HepG2 (cell line): ENCODE results near the gene ZNF274. TPM values are rescaled to one million over a fixed set of nuclear protein-coding genes. Genes with fewer than 3 reads are reported as not detected.

Experiments
- CREB3 ChIP-seq: sonication (generic); formaldehyde crosslinking; IDR thresholded peaks from 2 replicates; pipeline ENCODE4 v1.5.0; 2020; ENCODE audit warnings: missing genetic modification reagents
- FIP1L1 ChIP-seq: fragments of 200-400 bp; formaldehyde crosslinking; IDR thresholded peaks from 2 replicates; pipeline ENCODE4 v1.6.1; 2018; ENCODE audit warnings: low read depth, mild to moderate bottlenecking, low read length, moderate library complexity, borderline replicate concordance; ENCODE audit not compliant: insufficient read depth
- HMG20B ChIP-seq: conservative IDR thresholded peaks from 2 replicates; pipeline ENCODE4 v1.6.1; 2016; ENCODE audit warnings: missing genetic modification reagents, missing compliant biosample characterization
- JARID2 ChIP-seq: sonication (generic); formaldehyde crosslinking; IDR thresholded peaks from 2 replicates; pipeline ENCODE4 v1.8.1; 2023; ENCODE audit warnings: missing genetic modification reagents, inconsistent platforms; ENCODE audit not compliant: insufficient replicate concordance
- KDM3A ChIP-seq: IDR thresholded peaks from 2 replicates; pipeline ENCODE4 v1.6.1; 2018; ENCODE audit warnings: low read depth, missing compliant biosample characterization
- MTA3 ChIP-seq: sonication (generic); formaldehyde crosslinking; IDR thresholded peaks from 2 replicates; pipeline ENCODE4 v1.4.0; 2020; ENCODE audit warnings: missing genetic modification reagents
- NFIC ChIP-seq: IDR thresholded peaks from 2 replicates; pipeline ENCODE4 v1.6.1; 2012; ENCODE audit warnings: mild to moderate bottlenecking, low read length, inconsistent platforms
- RELA ChIP-seq: sonication (generic); formaldehyde crosslinking; IDR thresholded peaks from 2 replicates; pipeline ENCODE4 v1.4.0; 2020; ENCODE audit warnings: missing genetic modification reagents
- RNF2 ChIP-seq: fragments of 450-650 bp; conservative IDR thresholded peaks from 2 replicates; pipeline ENCODE4 v1.6.1; 2016; ENCODE audit warnings: low read depth
- SALL1 ChIP-seq: sonication (generic); formaldehyde crosslinking; IDR thresholded peaks from 2 replicates; pipeline ENCODE4 v1.8.0; 2022; ENCODE audit warnings: mild to moderate bottlenecking, missing genetic modification reagents
- SIN3A ChIP-seq: IDR thresholded peaks from 2 replicates; pipeline ENCODE4 v1.6.1; 2011; ENCODE audit warnings: low read depth, mild to moderate bottlenecking, control low read depth, low read length, borderline replicate concordance
- ZNF281 ChIP-seq: sonication (generic); formaldehyde crosslinking; IDR thresholded peaks from 2 replicates; pipeline ENCODE4 v1.4.0; 2020; ENCODE audit warnings: missing genetic modification reagents, borderline replicate concordance
- ZNF570 ChIP-seq: sonication (generic); formaldehyde crosslinking; IDR thresholded peaks from 2 replicates; pipeline ENCODE4 v1.4.0; 2020; ENCODE audit warnings: mild to moderate bottlenecking, missing genetic modification reagents, borderline replicate concordance
- ZNF773 ChIP-seq: sonication (generic); formaldehyde crosslinking; IDR thresholded peaks from 2 replicates; pipeline ENCODE4 v1.4.0; 2020; ENCODE audit warnings: missing genetic modification reagents, borderline replicate concordance
- polyA plus RNA-seq, 8 experiments: library from polyadenylated mRNA; depleted of rRNA in 3 of 8; stranded (reverse) in 7 of 8; unstranded in 1 of 8; fragments of >200 nt; fragmentation: Illumina TruSeq in 4 of 8; extraction: Trizol in 4 of 8; gene quantifications; 2 replicates each; pipeline versions ENCODE4 v1.2.1 to v1.2.3, GENCODE V29; 2011 to 2016; ENCODE audit warnings: low read depth in 4 of 8, missing spikeins in 1 of 8, mixed read lengths in 1 of 8; ENCODE audit not compliant: insufficient read depth in 1 of 8
- total RNA-seq, 5 experiments: library from RNA; depleted of rRNA; stranded (reverse); fragments of >200 nt; fragmentation: Illumina TruSeq; extraction: Trizol; gene quantifications; 2 replicates each; pipeline ENCODE4 v1.2.3, GENCODE V29; 2016; ENCODE audit warnings: low read depth in 1 of 5
- TF ChIP-seq, protein P1 (sequence below): IDR thresholded peaks from 2 replicates; pipeline ENCODE4 v1.6.1; 2016
- TF ChIP-seq, protein P2 (sequence below): sonication (generic); formaldehyde crosslinking; IDR thresholded peaks from 2 replicates; pipeline ENCODE4 v1.4.0; 2020; ENCODE audit warnings: missing genetic modification reagents
- TF ChIP-seq, protein P3 (sequence below): sonication (generic); formaldehyde crosslinking; IDR thresholded peaks from 2 replicates; pipeline ENCODE4 v1.4.0; 2020; ENCODE audit warnings: missing genetic modification reagents, borderline replicate concordance

ZNF274 gene
- total and polyA plus RNA-seq, 2 of the 13 experiments (the other 11 are each of a cell fraction or from before 2014, with no cell fraction given), result 16.1 to 23.0 TPM

DNA sequence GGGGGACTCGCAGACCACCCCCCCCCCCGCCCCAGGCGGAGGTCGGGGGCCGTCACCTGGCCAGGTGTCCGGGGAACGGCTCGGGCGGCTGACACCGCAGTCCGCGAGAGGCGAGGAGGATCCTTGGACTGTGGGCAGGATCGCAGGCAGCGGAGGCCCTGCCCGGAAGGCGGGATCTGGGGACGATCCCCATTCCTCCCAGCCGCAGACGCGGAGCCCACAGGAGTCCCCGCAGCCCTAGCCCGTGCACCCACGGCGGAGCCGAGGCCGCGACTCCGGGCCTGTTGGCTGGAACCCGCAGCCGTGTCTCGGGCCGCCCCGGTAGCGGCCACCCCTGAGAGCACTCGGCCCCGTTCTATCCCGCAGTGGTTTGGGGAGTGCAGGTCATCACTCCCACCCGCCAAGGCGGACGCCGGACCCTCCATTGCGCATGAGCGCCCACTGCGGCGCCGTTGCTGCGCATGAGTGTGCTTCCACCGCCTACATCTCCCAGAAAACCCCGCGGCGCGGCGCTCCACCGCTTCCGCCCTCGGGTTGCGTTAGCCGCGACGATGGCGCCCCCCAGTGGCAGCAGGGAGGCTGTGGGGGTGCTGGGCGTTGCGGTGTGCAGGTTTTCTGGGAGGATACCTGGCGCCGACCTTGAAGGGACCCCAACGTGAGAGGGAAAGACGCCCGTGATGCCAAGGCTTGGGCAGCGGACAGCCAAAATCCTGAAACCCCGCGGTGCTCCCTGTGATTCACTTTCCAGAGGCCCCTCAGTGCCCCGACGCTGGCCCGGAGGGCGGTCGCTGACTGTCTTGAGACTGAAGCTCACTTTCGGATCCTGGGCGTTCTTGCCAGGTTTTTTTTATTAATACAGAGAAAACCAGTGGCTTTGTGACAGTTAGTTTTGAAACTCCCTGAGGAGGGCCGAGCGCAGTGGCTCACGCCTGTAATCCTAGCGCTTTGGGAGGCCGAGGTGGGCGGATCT, 27.9 kb upstream of the ZNF274 start (continued):
- TF ChIP-seq SIN3A (no peak), KDM3A (CRISPR knock-in tag) (peak; percentile 90), CREB3 (CRISPR knock-in tag) (no peak), FIP1L1 (peak; percentile 53; the same call in 1 of the 2 replicates), RNF2 (no peak), JARID2 (peak; percentile 66), ZNF281 (CRISPR knock-in tag) (no peak), RELA (CRISPR knock-in tag) (no peak), SALL1 (peak; percentile 79), ZNF570 (no peak), HMG20B (CRISPR knock-in tag) (no peak), NFIC (no peak), ZNF773 (CRISPR knock-in tag) (0 out of 2 replicates have a peak, but pooled peaks have one; percentile 43), MTA3 (CRISPR knock-in tag) (no peak)
- TF ChIP-seq, protein P1, sequence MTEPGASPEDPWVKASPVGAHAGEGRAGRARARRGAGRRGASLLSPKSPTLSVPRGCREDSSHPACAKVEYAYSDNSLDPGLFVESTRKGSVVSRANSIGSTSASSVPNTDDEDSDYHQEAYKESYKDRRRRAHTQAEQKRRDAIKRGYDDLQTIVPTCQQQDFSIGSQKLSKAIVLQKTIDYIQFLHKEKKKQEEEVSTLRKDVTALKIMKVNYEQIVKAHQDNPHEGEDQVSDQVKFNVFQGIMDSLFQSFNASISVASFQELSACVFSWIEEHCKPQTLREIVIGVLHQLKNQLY (CRISPR knock-in tag), result 0 out of 2 replicates have a peak, but pooled peaks have one; percentile 8
- TF ChIP-seq, protein P2, sequence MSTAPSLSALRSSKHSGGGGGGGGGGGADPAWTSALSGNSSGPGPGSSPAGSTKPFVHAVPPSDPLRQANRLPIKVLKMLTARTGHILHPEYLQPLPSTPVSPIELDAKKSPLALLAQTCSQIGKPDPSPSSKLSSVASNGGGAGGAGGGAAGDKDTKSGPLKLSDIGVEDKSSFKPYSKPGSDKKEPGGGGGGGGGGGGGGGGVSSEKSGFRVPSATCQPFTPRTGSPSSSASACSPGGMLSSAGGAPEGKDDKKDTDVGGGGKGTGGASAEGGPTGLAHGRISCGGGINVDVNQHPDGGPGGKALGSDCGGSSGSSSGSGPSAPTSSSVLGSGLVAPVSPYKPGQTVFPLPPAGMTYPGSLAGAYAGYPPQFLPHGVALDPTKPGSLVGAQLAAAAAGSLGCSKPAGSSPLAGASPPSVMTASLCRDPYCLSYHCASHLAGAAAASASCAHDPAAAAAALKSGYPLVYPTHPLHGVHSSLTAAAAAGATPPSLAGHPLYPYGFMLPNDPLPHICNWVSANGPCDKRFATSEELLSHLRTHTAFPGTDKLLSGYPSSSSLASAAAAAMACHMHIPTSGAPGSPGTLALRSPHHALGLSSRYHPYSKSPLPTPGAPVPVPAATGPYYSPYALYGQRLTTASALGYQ (CRISPR knock-in tag), result no peak
- TF ChIP-seq, protein P3, sequence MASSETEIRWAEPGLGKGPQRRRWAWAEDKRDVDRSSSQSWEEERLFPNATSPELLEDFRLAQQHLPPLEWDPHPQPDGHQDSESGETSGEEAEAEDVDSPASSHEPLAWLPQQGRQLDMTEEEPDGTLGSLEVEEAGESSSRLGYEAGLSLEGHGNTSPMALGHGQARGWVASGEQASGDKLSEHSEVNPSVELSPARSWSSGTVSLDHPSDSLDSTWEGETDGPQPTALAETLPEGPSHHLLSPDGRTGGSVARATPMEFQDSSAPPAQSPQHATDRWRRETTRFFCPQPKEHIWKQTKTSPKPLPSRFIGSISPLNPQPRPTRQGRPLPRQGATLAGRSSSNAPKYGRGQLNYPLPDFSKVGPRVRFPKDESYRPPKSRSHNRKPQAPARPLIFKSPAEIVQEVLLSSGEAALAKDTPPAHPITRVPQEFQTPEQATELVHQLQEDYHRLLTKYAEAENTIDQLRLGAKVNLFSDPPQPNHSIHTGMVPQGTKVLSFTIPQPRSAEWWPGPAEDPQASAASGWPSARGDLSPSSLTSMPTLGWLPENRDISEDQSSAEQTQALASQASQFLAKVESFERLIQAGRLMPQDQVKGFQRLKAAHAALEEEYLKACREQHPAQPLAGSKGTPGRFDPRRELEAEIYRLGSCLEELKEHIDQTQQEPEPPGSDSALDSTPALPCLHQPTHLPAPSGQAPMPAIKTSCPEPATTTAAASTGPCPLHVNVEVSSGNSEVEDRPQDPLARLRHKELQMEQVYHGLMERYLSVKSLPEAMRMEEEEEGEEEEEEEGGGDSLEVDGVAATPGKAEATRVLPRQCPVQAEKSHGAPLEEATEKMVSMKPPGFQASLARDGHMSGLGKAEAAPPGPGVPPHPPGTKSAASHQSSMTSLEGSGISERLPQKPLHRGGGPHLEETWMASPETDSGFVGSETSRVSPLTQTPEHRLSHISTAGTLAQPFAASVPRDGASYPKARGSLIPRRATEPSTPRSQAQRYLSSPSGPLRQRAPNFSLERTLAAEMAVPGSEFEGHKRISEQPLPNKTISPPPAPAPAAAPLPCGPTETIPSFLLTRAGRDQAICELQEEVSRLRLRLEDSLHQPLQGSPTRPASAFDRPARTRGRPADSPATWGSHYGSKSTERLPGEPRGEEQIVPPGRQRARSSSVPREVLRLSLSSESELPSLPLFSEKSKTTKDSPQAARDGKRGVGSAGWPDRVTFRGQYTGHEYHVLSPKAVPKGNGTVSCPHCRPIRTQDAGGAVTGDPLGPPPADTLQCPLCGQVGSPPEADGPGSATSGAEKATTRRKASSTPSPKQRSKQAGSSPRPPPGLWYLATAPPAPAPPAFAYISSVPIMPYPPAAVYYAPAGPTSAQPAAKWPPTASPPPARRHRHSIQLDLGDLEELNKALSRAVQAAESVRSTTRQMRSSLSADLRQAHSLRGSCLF (CRISPR knock-in tag), result no peak; the same call in 1 of the 2 replicates
